ENCODE data around the gene FBXO42.
A peak's percentile ranks its signal among the peaks of the same experiment; 100 is the strongest.
"Not testable (repeated sequence)": the region's sequence is repeated elsewhere in the genome, so short reads cannot be mapped to it uniquely, and the experiment has no call there.

Gene FBXO42

GRCh38 chr1:16222716-16223115, 129.6 kb downstream of the FBXO42 start:
- DNase-seq (ENCODE audit: low read depth, low spot score) = not testable (repeated sequence)

- DNase-seq (ENCODE audit: low read depth, low spot score) = no peak
Observed at GRCh38 chr1:16221499-16221898, 130.8 kb downstream of the FBXO42 start.

GRCh38 chr1:16219968-16220500, 132.2 kb downstream of the FBXO42 start:
- DNase-seq (ENCODE audit: low read depth, low spot score) = no peak

- DNase-seq (ENCODE audit: low read depth, low spot score) = no peak
Observed at GRCh38 chr1:16218674-16219071, 133.6 kb downstream of the FBXO42 start.

GRCh38 chr1:16218014-16218673, 134.1 kb downstream of the FBXO42 start:
- DNase-seq (ENCODE audit: low read depth, low spot score) = no peak

DNA sequence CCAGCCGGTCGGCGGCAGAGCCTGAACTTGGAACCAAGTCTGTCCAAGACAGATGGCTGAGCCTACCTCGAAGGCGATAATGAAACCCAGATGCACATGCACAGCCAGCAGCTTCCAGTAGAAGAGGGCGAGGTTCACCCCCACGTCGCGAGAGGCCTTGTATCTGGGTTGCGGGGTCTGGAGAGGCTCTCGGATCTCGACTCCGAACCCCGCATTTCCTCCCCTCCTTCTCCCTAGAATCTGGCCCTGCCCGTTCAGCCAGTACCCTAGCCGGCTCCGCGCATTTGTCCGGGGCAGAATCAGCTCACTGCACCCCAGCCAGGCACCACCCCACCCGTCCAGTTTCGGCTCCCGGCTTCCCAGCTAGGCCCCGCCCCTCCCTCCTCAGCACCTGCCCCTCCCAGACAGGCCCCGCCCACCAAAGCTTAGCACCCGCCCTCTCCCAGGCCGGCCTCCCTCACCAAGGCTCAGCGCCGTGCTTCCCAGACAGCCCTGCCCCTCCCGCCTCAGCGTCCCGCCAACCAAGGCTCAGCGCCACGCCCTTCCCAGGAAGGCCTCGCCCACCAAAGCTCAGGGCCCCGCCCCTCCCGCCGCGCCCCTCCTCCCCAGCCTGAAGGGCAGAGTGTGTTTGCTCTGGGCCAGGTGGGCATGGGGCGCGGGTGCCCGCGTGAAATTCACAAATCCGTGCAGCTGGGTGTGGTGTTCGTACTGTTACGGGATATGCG, 135.1 kb downstream of the FBXO42 start:
- DNase-seq (ENCODE audit: low read depth, low spot score) = peak; percentile 95

GRCh38 chr1:16215882-16216753, 136.2 kb downstream of the FBXO42 start:
- peak; percentile 96 for DNase-seq (ENCODE audit: low read depth, low spot score)

DNA sequence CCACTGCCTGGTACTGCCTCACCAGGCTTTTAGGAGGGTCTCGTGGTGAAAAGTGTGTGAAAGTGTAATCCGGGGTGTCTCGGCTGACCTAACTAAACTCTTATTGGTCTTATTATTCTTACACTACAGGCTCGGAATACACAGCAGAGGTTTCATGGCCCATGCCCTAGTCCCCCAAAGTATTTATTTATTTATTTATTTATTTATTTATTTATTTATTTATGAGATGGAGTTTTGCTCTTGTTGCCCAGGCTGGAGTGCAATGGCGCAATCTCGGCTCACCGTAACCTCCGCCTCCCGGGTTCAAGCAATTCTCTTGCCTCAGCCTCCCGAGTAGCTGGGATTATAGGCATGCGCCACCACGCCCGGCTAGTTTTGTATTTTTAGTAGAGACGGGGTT, 137.0 kb downstream of the FBXO42 start:
- not testable (repeated sequence) for DNase-seq (ENCODE audit: low read depth, low spot score)

DNA sequence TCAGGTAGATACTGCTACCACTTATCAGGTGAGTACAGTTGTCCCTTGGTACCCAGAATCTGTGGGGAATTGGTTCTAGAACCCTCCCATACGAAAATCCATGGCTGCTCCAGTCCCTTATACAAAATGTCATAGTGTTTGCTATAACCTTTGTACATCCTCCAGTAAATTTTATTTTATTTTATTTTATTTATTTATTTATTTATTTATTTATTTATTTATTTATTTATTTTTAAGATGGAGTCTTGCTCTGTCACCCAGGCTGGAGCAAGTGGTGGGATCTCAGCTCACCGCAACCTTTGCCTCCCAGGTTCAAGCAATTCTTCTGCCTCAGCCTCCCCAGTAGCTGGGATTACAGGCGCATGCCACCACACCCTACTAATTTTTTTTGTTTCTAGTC, 138.7 kb downstream of the FBXO42 start:
- not testable (repeated sequence) for DNase-seq (ENCODE audit: low read depth, low spot score)

- no peak for DNase-seq (ENCODE audit: low read depth, low spot score)
Observed at GRCh38 chr1:16213013-16213412, 139.3 kb downstream of the FBXO42 start.

DNA sequence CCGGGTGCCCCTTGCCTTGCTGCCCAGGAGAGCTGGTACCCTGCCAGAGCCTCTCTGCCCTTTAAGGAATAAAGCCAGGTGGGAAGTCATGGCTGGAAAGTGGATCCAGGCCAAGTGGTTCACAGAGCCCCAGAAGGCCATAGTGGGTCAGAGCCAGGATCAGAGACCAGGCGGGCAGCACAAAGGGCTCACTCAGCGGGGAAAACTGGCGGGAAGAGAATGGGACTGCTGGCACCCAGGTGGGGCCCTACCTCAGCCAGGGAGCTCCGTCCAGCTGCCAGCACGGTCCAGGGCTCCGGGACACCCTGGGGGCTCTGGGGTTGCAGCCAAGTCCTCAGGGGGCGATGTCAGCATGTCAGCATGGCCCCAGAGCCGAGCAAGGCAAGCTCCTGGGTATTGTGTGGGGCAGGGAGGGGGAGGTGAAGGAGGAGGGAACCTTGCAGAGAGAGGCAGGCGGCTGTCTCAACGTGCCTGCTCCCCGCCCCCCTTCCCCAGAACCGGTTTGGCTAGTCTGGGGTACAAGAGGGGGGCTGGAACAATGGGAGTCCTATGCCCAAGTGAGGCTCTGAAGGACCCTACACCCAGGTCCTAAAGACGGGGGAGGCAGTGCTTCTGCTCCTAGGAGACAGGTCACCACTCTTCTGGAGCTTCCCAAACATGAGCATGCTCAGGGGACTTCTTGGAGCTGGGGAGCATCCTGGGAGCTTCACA, 139.9 kb downstream of the FBXO42 start, which contains the start of gene ARHGEF19:
ARHGEF19 (minus strand) TSS at position 402 of the 711 bp plus-strand sequence. CDS start 3,598 bp downstream, outside the sequence.
- DNase-seq (ENCODE audit: low read depth, low spot score) = peak; percentile 54

DNA sequence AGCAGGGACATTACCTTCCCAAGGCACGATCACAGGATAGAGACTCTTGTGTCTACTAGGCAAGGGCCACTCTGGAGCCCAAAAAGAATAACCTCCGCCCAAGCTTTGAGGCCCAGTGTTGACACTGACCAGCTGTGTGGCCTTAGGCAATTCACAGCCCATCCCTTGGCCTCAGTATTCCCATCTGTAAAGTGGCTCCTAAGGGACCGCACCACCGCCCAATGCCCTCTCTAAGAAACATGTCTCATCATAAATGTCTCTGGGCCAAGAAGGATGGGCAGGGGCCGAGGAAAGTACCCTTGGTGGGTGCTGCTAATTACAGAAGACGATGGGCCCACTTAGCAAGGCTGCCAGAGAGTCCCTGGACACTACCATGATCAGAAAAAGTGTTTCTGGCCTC, 140.5 kb downstream of the FBXO42 start:
- DNase-seq (ENCODE audit: low read depth, low spot score) = no peak

DNA sequence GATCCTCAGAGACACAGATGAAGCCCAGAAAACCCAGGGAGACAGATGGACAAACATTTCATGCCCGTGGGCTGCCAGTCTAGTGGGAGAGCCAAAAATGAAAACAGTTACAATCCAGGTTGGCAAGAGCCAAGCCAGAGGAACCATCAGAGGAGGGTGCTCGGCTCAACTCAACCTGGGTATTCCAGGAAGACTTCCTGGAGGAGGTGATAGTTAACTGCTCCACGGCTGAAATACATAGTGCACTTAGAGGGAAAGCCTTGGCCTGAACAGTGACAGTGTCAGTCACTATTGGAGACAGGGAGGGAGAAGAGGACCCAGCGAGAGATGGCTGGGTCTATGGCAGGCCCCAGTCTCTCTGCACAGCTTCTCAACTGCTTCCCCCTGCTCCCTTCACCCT, 141.7 kb downstream of the FBXO42 start:
- DNase-seq (ENCODE audit: low read depth, low spot score) = no peak

- DNase-seq (ENCODE audit: low read depth, low spot score) = no peak
Observed at GRCh38 chr1:16209847-16210407, 142.4 kb downstream of the FBXO42 start.

GRCh38 chr1:16209132-16209846, 143.0 kb downstream of the FBXO42 start:
- no peak for DNase-seq (ENCODE audit: low read depth, low spot score)

GRCh38 chr1:16208270-16208987, 143.9 kb downstream of the FBXO42 start:
- DNase-seq (ENCODE audit: low read depth, low spot score) = no peak

DNA sequence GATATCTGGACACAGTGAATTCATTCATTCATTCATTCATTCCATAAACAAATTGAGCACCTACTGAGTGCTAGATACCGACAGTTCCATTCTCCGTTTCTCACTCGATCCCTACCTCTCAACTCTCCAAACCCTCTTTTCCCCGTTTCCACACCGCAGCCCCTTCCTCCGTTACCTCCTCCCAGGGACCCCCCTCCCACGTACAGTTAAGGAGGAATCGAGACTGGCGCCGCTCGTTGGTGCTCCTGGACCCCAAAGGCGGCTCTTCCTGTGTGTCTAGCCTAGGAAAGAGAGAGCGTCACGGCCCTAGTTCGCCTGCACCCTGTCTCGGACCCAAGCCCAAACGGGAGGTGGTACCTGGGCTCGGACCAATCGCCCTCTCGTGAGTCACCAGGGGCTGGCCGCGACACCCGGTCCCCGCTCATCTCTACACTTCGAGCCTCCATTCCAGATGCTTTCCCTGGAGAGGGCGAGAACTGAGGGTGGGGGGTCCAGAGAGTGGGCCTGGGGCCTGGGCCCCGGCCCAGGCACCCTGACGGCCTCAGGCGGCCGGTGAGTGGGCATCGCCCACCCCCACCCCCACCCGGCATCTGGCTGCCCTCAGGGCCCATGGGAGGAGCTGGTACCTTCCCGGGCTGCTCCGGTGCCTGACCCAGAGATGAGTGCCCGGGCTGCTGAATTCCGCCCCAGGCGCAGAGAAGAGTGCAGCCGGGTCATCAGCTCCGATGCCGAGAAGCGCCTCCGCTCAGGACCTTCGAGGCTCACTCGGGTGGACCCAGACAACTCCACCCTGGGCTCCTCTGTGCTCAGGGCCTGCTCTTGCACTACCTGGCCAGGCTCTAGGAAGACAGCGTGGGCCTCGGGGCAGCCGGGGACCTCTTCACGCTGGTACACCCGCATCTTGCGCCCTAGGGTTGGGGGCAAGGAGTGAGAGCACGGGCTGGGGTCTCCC, 144.7 kb downstream of the FBXO42 start:
- DNase-seq (ENCODE audit: low read depth, low spot score) = peak; percentile 51

- peak; percentile 98 for DNase-seq (ENCODE audit: low read depth, low spot score)
Observed at GRCh38 chr1:16206547-16207317, 145.5 kb downstream of the FBXO42 start.

Measured in ELF-1 (cell line).